MM.1S (cell line): Measurements from ENCODE around the gene FKBP1A.

Experiments used
- DNase-seq: peaks from one replicate; pipeline ENCODE4 v3.0.0-alpha.2; 2015
- H2AFZ ChIP-seq: fragments of 300-600 bp; sonication (generic); 2 replicates; pipeline ENCODE4 v1.6.0; 2016; ENCODE audit warnings: antibody characterized with exemption, low read length
- H3F3A ChIP-seq: fragments of 300-600 bp; sonication (generic); 2 replicates; pipeline ENCODE4 v1.6.1; 2016; ENCODE audit warnings: mild to moderate bottlenecking, antibody characterized with exemption, low read length, moderate library complexity, mixed read lengths; ENCODE audit not compliant: insufficient read depth
- H3K27ac ChIP-seq: fragments of 300-600 bp; sonication (generic); 2 replicates; pipeline ENCODE4 v1.5.1; 2016; ENCODE audit warnings: mild to moderate bottlenecking, low read length
- H3K27me3 ChIP-seq: fragments of 300-600 bp; sonication (generic); replicated peaks from 2 replicates; pipeline ENCODE4 v1.6.0; 2016; ENCODE audit warnings: low read length; ENCODE audit not compliant: insufficient read depth
- H3K36me3 ChIP-seq: fragments of 300-600 bp; sonication (generic); replicated peaks from 2 replicates; pipeline ENCODE4 v1.6.1; 2016; ENCODE audit warnings: mild to moderate bottlenecking, low read length, mixed read lengths; ENCODE audit not compliant: insufficient read depth
- H3K4me1 ChIP-seq: fragments of 300-600 bp; sonication (generic); 2 replicates; pipeline ENCODE4 v1.6.1; 2016; ENCODE audit warnings: low read length, mixed read lengths
- H3K4me2 ChIP-seq: fragments of 300-600 bp; sonication (generic); 2 replicates; pipeline ENCODE4 v1.6.0; 2016; ENCODE audit warnings: low read depth, low read length
- H3K4me3 ChIP-seq: fragments of 300-600 bp; sonication (generic); 2 replicates; pipeline ENCODE4 v1.5.1; 2016; ENCODE audit warnings: low read length, mixed read lengths
- H3K79me2 ChIP-seq: fragments of 300-600 bp; sonication (generic); 2 replicates; pipeline ENCODE4 v1.6.1; 2016; ENCODE audit warnings: mixed run types, low read length, mixed read lengths
- H3K9ac ChIP-seq: fragments of 300-600 bp; sonication (generic); 2 replicates; pipeline ENCODE4 v1.6.1; 2016; ENCODE audit warnings: low read length, mixed read lengths
- H3K9me2 ChIP-seq: fragments of 300-600 bp; sonication (generic); replicated peaks from 2 replicates; pipeline ENCODE4 v1.6.1; 2016; ENCODE audit warnings: mild to moderate bottlenecking, low read length, mixed read lengths; ENCODE audit not compliant: insufficient read depth
- H3K9me3 ChIP-seq: fragments of 300-600 bp; sonication (generic); replicated peaks from 2 replicates; pipeline ENCODE4 v1.6.1; 2016; ENCODE audit warnings: mild to moderate bottlenecking, low read length, mixed read lengths; ENCODE audit not compliant: insufficient read depth
- H4K20me1 ChIP-seq: fragments of 300-600 bp; sonication (generic); 2 replicates; pipeline ENCODE4 v1.6.1; 2016; ENCODE audit warnings: mild to moderate bottlenecking, low read length, moderate library complexity, mixed read lengths; ENCODE audit not compliant: insufficient read depth
- CTCF ChIP-seq: fragments of 300-600 bp; sonication (generic); IDR thresholded peaks from 2 replicates; pipeline ENCODE4 v1.5.1; 2016; ENCODE audit warnings: antibody characterized with exemption, low read length, mixed read lengths
- EZH2 ChIP-seq: fragments of 300-600 bp; sonication (generic); optimal IDR thresholded peaks from 2 replicates; pipeline ENCODE3; 2017; ENCODE audit warnings: low read depth, mild to moderate bottlenecking, antibody characterized with exemption, low read length, mixed read lengths
- EZH2phosphoT487 ChIP-seq: fragments of 300-600 bp; sonication (generic); IDR thresholded peaks from 2 replicates; pipeline ENCODE4 v1.6.1; 2018; ENCODE audit warnings: antibody characterized with exemption, low read length

Gene FKBP1A

GRCh38 chr20:1323830-1324597 is 68.8 kb downstream of the FKBP1A start:
- no peak overlapping the region for H2AFZ ChIP-seq
- H3K27ac ChIP-seq = no peak overlapping the region
- no peaks in the 10 kb centered on the region for H3F3A ChIP-seq
- TF ChIP-seq EZH2 (no peak), CTCF (no peak), EZH2phosphoT487 (no peak)
- no peak overlapping the region for H3K4me3 ChIP-seq
- H3K9ac ChIP-seq = no peak overlapping the region
- no peaks in the 10 kb centered on the region for H4K20me1 ChIP-seq
- H3K36me3 ChIP-seq = no peaks in the 10 kb centered on the region
- no peak overlapping the region for H3K4me2 ChIP-seq
- H3K27me3 ChIP-seq = no peaks in the 10 kb centered on the region
- peaks cover 36% of the 10 kb centered on the region for H3K79me2 ChIP-seq
- H3K4me1 ChIP-seq = peaks cover 13% of the 10 kb centered on the region
- no peaks in the 10 kb centered on the region for H3K9me2 ChIP-seq
- no peaks in the 10 kb centered on the region for H3K9me3 ChIP-seq
- DNase-seq = no peak

GRCh38 chr20:1323256-1323655 is 69.6 kb downstream of the FKBP1A start:
- Histone ChIP-seq H3F3A (no peaks in the 10 kb centered on the region), H3K36me3 (no peaks in the 10 kb centered on the region), H3K4me1 (peaks cover 16% of the 10 kb centered on the region), H3K27me3 (no peaks in the 10 kb centered on the region), H3K9me3 (no peaks in the 10 kb centered on the region), H3K4me3 (no peak overlapping the region), H4K20me1 (no peaks in the 10 kb centered on the region), H2AFZ (no peak overlapping the region), H3K9ac (no peak overlapping the region), H3K9me2 (no peaks in the 10 kb centered on the region), H3K4me2 (no peak overlapping the region), H3K27ac (no peak overlapping the region), H3K79me2 (peaks cover 30% of the 10 kb centered on the region)
- DNase-seq = no peak
- TF ChIP-seq CTCF = no peak
- TF ChIP-seq EZH2 = no peak
- TF ChIP-seq EZH2phosphoT487 = no peak

- no peak overlapping the region for H3K9ac ChIP-seq
- no peaks in the 10 kb centered on the region for H3K9me2 ChIP-seq
- no peak overlapping the region for H3K4me2 ChIP-seq
- 0 out of 2 replicates have a peak, but pooled peaks cover 3% of the 10 kb centered on the region for H3F3A ChIP-seq
- H3K9me3 ChIP-seq = no peaks in the 10 kb centered on the region
- no peak overlapping the region for H2AFZ ChIP-seq
- peaks cover 21% of the 10 kb centered on the region for H3K4me1 ChIP-seq
- DNase-seq = no peak
- H3K27ac ChIP-seq = no peak overlapping the region
- no peaks in the 10 kb centered on the region for H3K36me3 ChIP-seq
- TF ChIP-seq CTCF = no peak
- no peak for TF ChIP-seq EZH2phosphoT487
- no peak for TF ChIP-seq EZH2
- no peaks in the 10 kb centered on the region for H3K27me3 ChIP-seq
- H3K79me2 ChIP-seq = peaks cover 24% of the 10 kb centered on the region
- H4K20me1 ChIP-seq = no peaks in the 10 kb centered on the region
- H3K4me3 ChIP-seq = no peak overlapping the region
Measured at GRCh38 chr20:1322511-1323245, 70.2 kb downstream of the FKBP1A start.
